Mesendoderm (in vitro differentiated cells): ENCODE results near the gene COPS7A.
A peak's percentile ranks its signal among the peaks of the same experiment; 100 is the strongest.
"Not testable (repeated sequence)": the region's sequence is repeated elsewhere in the genome, so short reads cannot be mapped to it uniquely, and the experiment has no call there.

Source experiments
- DNase-seq: peaks from one replicate; pipeline ENCODE4 v3.0.0; 2013
- H2AK5ac ChIP-seq: 2 replicates; pipeline ENCODE4 v1.6.1; 2013; ENCODE audit warnings: low read length, inconsistent platforms
- H2BK120ac ChIP-seq: 2 replicates; pipeline ENCODE4 v1.6.1; 2013; ENCODE audit warnings: low read depth, mild to moderate bottlenecking, low read length, moderate library complexity, mixed read lengths
- H2BK15ac ChIP-seq: replicated peaks from 2 replicates; pipeline ENCODE4 v1.6.1; 2013; ENCODE audit warnings: low read depth, mild to moderate bottlenecking, moderate library complexity
- H2BK5ac ChIP-seq: 2 replicates; pipeline ENCODE4 v1.6.1; 2013; ENCODE audit warnings: low read length, inconsistent platforms
- H3K18ac ChIP-seq: 2 replicates; pipeline ENCODE4 v1.6.1; 2013; ENCODE audit warnings: mild to moderate bottlenecking, low read length, mixed read lengths
- H3K23ac ChIP-seq: one replicate; pipeline ENCODE4 v1.6.1; 2013; ENCODE audit warnings: low read length
- H3K27ac ChIP-seq: 2 replicates; pipeline ENCODE4 v1.5.1; 2013; ENCODE audit warnings: low read depth, mild to moderate bottlenecking, inconsistent platforms, low read length, moderate library complexity
- H3K27me3 ChIP-seq: 2 replicates; pipeline ENCODE4 v1.6.1; 2013; ENCODE audit warnings: low read length, control low read depth, mild to moderate bottlenecking, inconsistent platforms; ENCODE audit not compliant: insufficient read depth, poor library complexity
- H3K36me3 ChIP-seq: 2 replicates; pipeline ENCODE4 v1.6.1; 2013; ENCODE audit warnings: low read length, inconsistent platforms; ENCODE audit not compliant: control insufficient read depth, insufficient read depth
- H3K4ac ChIP-seq: one replicate; pipeline ENCODE4 v1.6.1; 2013; ENCODE audit warnings: low read depth, mild to moderate bottlenecking, low read length, moderate library complexity
- H3K4me1 ChIP-seq: 2 replicates; pipeline ENCODE4 v1.6.1; 2013; ENCODE audit warnings: low read depth, low read length, inconsistent platforms; ENCODE audit not compliant: control insufficient read depth
- H3K4me2 ChIP-seq: 2 replicates; pipeline ENCODE4 v1.6.1; 2013; ENCODE audit warnings: low read length
- H3K4me3 ChIP-seq: 2 replicates; pipeline ENCODE4 v1.5.1; 2013; ENCODE audit warnings: mild to moderate bottlenecking, low read length
- H3K56ac ChIP-seq: one replicate; pipeline ENCODE4 v1.6.1; 2013; ENCODE audit warnings: low read length
- H3K79me1 ChIP-seq: 2 replicates; pipeline ENCODE4 v1.6.1; 2013; ENCODE audit warnings: low read length, inconsistent platforms
- H3K79me2 ChIP-seq: 2 replicates; pipeline ENCODE4 v1.6.1; 2013; ENCODE audit warnings: mild to moderate bottlenecking, low read length; ENCODE audit not compliant: control insufficient read depth, insufficient read depth
- H3K9ac ChIP-seq: 2 replicates; pipeline ENCODE4 v1.6.1; 2013; ENCODE audit warnings: low read length, inconsistent platforms
- H4K5ac ChIP-seq: one replicate; pipeline ENCODE4 v1.6.1; 2013; ENCODE audit warnings: low read length
- H4K8ac ChIP-seq: one replicate; pipeline ENCODE4 v1.6.1; 2013; ENCODE audit warnings: low read depth, mild to moderate bottlenecking, control low read depth, low read length, moderate library complexity
- WGBS: extraction: QIAGEN DNeasy Blood & Tissue Kit; methylation state at CpG from one replicate; pipeline ENCODE4 v1.1.7; 2013; ENCODE audit warnings: low lambda C conversion rate, missing lambda C conversion rate; ENCODE audit not compliant: insufficient coverage; ENCODE audit errors: extremely low coverage; 5-methylcytosine and 5-hydroxymethylcytosine counted together

COPS7A gene

GRCh38 chr12:6708960-6709394 is 14.9 kb upstream of the COPS7A start:
- H3K27ac ChIP-seq, result no peak overlapping the region
- H3K9ac ChIP-seq, result no peak overlapping the region
- H3K23ac ChIP-seq, result no peak overlapping the region
- no peak overlapping the region for H3K4me2 ChIP-seq
- no CpG with 5 or more reads among the region's 16 CpGs for WGBS
- H3K4me1 ChIP-seq, result no peaks in the 10 kb centered on the region
- no peak overlapping the region for H3K4ac ChIP-seq
- H2BK15ac ChIP-seq, result no peak overlapping the region
- H4K5ac ChIP-seq, result no peak overlapping the region
- no peak for DNase-seq
- H2BK120ac ChIP-seq, result no peak overlapping the region
- H2BK5ac ChIP-seq, result no peak overlapping the region
- no peaks in the 10 kb centered on the region for H3K27me3 ChIP-seq
- no peak overlapping the region for H3K56ac ChIP-seq
- H3K79me1 ChIP-seq, result no peaks in the 10 kb centered on the region
- no peak overlapping the region for H3K18ac ChIP-seq
- H3K36me3 ChIP-seq, result no peaks in the 10 kb centered on the region
- H3K79me2 ChIP-seq, result no peaks in the 10 kb centered on the region
- no peak overlapping the region for H3K4me3 ChIP-seq
- no peak overlapping the region for H2AK5ac ChIP-seq
- no peak overlapping the region for H4K8ac ChIP-seq

- not testable (repeated sequence) for H2BK120ac ChIP-seq, H3K27me3 ChIP-seq, H3K27ac ChIP-seq, H3K36me3 ChIP-seq, H3K9ac ChIP-seq, DNase-seq, H2BK5ac ChIP-seq, H3K56ac ChIP-seq, H2BK15ac ChIP-seq, H3K79me2 ChIP-seq, H3K4me2 ChIP-seq, H3K4me1 ChIP-seq, H3K4me3 ChIP-seq, H2AK5ac ChIP-seq, H3K79me1 ChIP-seq, H3K23ac ChIP-seq, H3K4ac ChIP-seq, H4K8ac ChIP-seq, H3K18ac ChIP-seq, H4K5ac ChIP-seq
- WGBS, result no CpG with 5 or more reads among the region's 41 CpGs
These were observed 7.6 kb upstream of the COPS7A start for GRCh38 chr12:6716031-6716873.

- H3K27me3 ChIP-seq, result no peaks in the 10 kb centered on the region
- H4K5ac ChIP-seq, result no peak overlapping the region
- no CpG with 5 or more reads among the region's 10 CpGs for WGBS
- H3K4ac ChIP-seq, result no peak overlapping the region
- H3K4me3 ChIP-seq, result no peak overlapping the region
- no peaks in the 10 kb centered on the region for H3K79me1 ChIP-seq
- no peak overlapping the region for H4K8ac ChIP-seq
- H3K79me2 ChIP-seq, result no peaks in the 10 kb centered on the region
- no peak overlapping the region for H3K23ac ChIP-seq
- no peak overlapping the region for H2BK120ac ChIP-seq
- no peak overlapping the region for H3K27ac ChIP-seq
- H2BK5ac ChIP-seq, result no peak overlapping the region
- no peak overlapping the region for H3K9ac ChIP-seq
- no peak for DNase-seq
- no peak overlapping the region for H3K18ac ChIP-seq
- H2AK5ac ChIP-seq, result no peak overlapping the region
- H3K56ac ChIP-seq, result no peak overlapping the region
- peaks cover 2% of the 10 kb centered on the region for H3K4me1 ChIP-seq
- no peak overlapping the region for H3K4me2 ChIP-seq
- H3K36me3 ChIP-seq, result no peaks in the 10 kb centered on the region
- no peak overlapping the region for H2BK15ac ChIP-seq
These were observed 6.9 kb upstream of the COPS7A start for GRCh38 chr12:6716874-6717437.

GRCh38 chr12:6722863-6723262 is 983 bp upstream of the COPS7A start:
- Histone ChIP-seq H3K4me1 (peaks cover 2% of the 10 kb centered on the region), H3K27me3 (no peaks in the 10 kb centered on the region), H3K79me2 (no peaks in the 10 kb centered on the region), H3K27ac (no peak overlapping the region), H3K4ac (no peak overlapping the region), H2BK5ac (no peak overlapping the region), H3K4me2 (no peak overlapping the region), H2BK15ac (no peak overlapping the region), H2BK120ac (no peak overlapping the region), H3K18ac (no peak overlapping the region), H3K4me3 (no peak overlapping the region), H3K36me3 (no peaks in the 10 kb centered on the region), H2AK5ac (no peak overlapping the region), H3K23ac (no peak overlapping the region), H4K8ac (no peak overlapping the region), H4K5ac (no peak overlapping the region), H3K79me1 (peaks cover 2% of the 10 kb centered on the region), H3K56ac (no peak overlapping the region), H3K9ac (no peak overlapping the region)
- DNase-seq, result no peak
- WGBS, result no CpG with 5 or more reads among the region's 3 CpGs

- Histone ChIP-seq H2BK120ac (no peak overlapping the region), H2BK15ac (no peak overlapping the region), H3K4ac (no peak overlapping the region), H3K79me1 (peaks cover 2% of the 10 kb centered on the region), H2BK5ac (no peak overlapping the region), H3K79me2 (no peaks in the 10 kb centered on the region), H3K4me1 (peaks cover 2% of the 10 kb centered on the region), H3K4me2 (peak overlapping the region; percentile 87), H3K36me3 (no peaks in the 10 kb centered on the region), H3K56ac (peak overlapping the region; percentile 90), H2AK5ac (no peak overlapping the region), H3K4me3 (peak overlapping the region; percentile 41), H4K8ac (no peak overlapping the region), H4K5ac (no peak overlapping the region), H3K9ac (peak overlapping the region; percentile 76), H3K18ac (no peak overlapping the region), H3K27me3 (no peaks in the 10 kb centered on the region), H3K27ac (peak overlapping the region; percentile 28), H3K23ac (no peak overlapping the region)
- peak; percentile 47 for DNase-seq
- no CpG with 5 or more reads among the region's 10 CpGs for WGBS
These were observed 557 bp downstream of the COPS7A start for GRCh38 chr12:6724409-6724797.
